Measurements from ENCODE around the gene GPS2.

- TF ChIP-seq CTCF (IDR thresholded peaks at IDR 0.05) (no peak), EP300 (IDR thresholded peaks at IDR 0.05) (no peak), POLR2AphosphoS5 (IDR thresholded peaks at IDR 0.05) (no peak)
These were observed 31.8 kb upstream of the GPS2 start for GRCh38 chr17:7346761-7347614.
